B cell (primary cell): ENCODE data around the gene NLRC5. TPM values are rescaled to one million over a fixed set of nuclear protein-coding genes. Genes with fewer than 3 reads are reported as not detected.

Experiments used
- ATAC-seq: fragments of 200-7000 bp; cut with Tn5 transposase; one replicate; pipeline ENCODE4 v1.10.0; 2021; ENCODE audit warnings: low read depth, mild to moderate bottlenecking, moderate number of reproducible peaks, moderate library complexity
- CTCF ChIA-PET: fragments of 350-600 bp; sonication (Branson Sonifier 250); formaldehyde crosslinking; loops from one replicate; lab custom pipeline; 2021; ENCODE audit warnings: antibody characterized with exemption, inconsistent platforms; lab: Charles Lee
- POLR2A ChIA-PET: fragments of 350-600 bp; sonication (Branson Sonifier 250); formaldehyde crosslinking; loops from one replicate; lab custom pipeline; 2021; ENCODE audit warnings: antibody characterized with exemption; lab: Charles Lee
- DNase-seq: peaks from one replicate; pipeline ENCODE4 v3.0.0; 2013
- H2AFZ ChIP-seq: 2 replicates; pipeline ENCODE4 v1.6.1; 2012; ENCODE audit warnings: mild to moderate bottlenecking, low read depth, low read length; ENCODE audit not compliant: insufficient read depth, poor library complexity, severe bottlenecking
- H3K27ac ChIP-seq, 2 donors: 1 replicate in 1 of 2; 2 replicates in 1 of 2; pipeline ENCODE4 v1.5.1; 2012 to 2013; ENCODE audit warnings: low read length in 2 of 2, mild to moderate bottlenecking in 2 of 2, moderate library complexity in 1 of 2
- H3K27me3 ChIP-seq, 4 experiments: fragments of 200-600 bp in 1 of 4; sonication (generic) in 1 of 4; replicated peaks in 1 of 4; 1 replicate in 2 of 4; 2 replicates in 2 of 4; pipeline versions ENCODE4 v1.6.1 to v1.7.0; 2013 to 2016; ENCODE audit warnings: low read length in 3 of 4, mild to moderate bottlenecking in 2 of 4, mixed read lengths in 1 of 4, moderate library complexity in 1 of 4; ENCODE audit not compliant: insufficient read depth in 4 of 4, control insufficient read depth in 3 of 4; ENCODE audit errors: control extremely low read depth in 1 of 4
- H3K36me3 ChIP-seq, 2 experiments: replicated peaks in 1 of 2; 1 replicate in 1 of 2; 2 replicates in 1 of 2; pipeline versions ENCODE4 v1.6.1 to v1.7.1; 2013; ENCODE audit warnings: low read length in 1 of 2; ENCODE audit not compliant: insufficient read depth in 2 of 2, control insufficient read depth in 1 of 2; ENCODE audit errors: control extremely low read depth in 1 of 2, extremely low read depth in 1 of 2
- H3K4me1 ChIP-seq, 2 donors: fragments of 200-600 bp in 1 of 2; sonication (generic) in 1 of 2; 1 replicate in 1 of 2; 2 replicates in 1 of 2; pipeline versions ENCODE4 v1.5.1 to v1.6.1; 2013 to 2017; ENCODE audit warnings: low read length in 2 of 2; ENCODE audit not compliant: control insufficient read depth in 2 of 2, insufficient read depth in 2 of 2
- H3K4me2 ChIP-seq: replicated peaks from 2 replicates; pipeline ENCODE3; 2012; ENCODE audit warnings: mild to moderate bottlenecking, low read depth, low read length; ENCODE audit not compliant: poor library complexity, severe bottlenecking
- H3K4me3 ChIP-seq, 5 experiments: fragments of 200-600 bp in 1 of 5; sonication (generic) in 1 of 5; 1 replicate in 3 of 5; 2 replicates in 2 of 5; pipeline versions ENCODE4 v1.5.1 to v1.7.0; 2011 to 2016; ENCODE audit warnings: low read length in 4 of 5, mild to moderate bottlenecking in 4 of 5, low read depth in 2 of 5, control low read depth in 1 of 5, moderate library complexity in 1 of 5; ENCODE audit not compliant: insufficient read depth in 1 of 5; ENCODE audit errors: control extremely low read depth in 1 of 5, extremely low read depth in 1 of 5
- H3K79me2 ChIP-seq: fragments of 200-600 bp; sonication (generic); one replicate; pipeline ENCODE4 v1.6.0; 2016; ENCODE audit warnings: low read length; ENCODE audit not compliant: control insufficient read depth, insufficient read depth
- H3K9ac ChIP-seq: fragments of 200-600 bp; sonication (generic); 2 replicates; pipeline ENCODE4 v1.6.1; 2017; ENCODE audit warnings: mild to moderate bottlenecking, low read length, moderate library complexity
- H3K9me3 ChIP-seq, 3 donors: one replicate each; pipeline versions ENCODE4 v1.6.1 to v1.7.1; 2013; ENCODE audit warnings: low read length in 2 of 3; ENCODE audit not compliant: control insufficient read depth in 2 of 3, insufficient read depth in 1 of 3; ENCODE audit errors: control extremely low read depth in 1 of 3
- H4K20me1 ChIP-seq: 2 replicates; pipeline ENCODE4 v1.6.0; 2012; ENCODE audit warnings: mild to moderate bottlenecking, low read length; ENCODE audit not compliant: insufficient read depth, control insufficient read depth, poor library complexity, severe bottlenecking
- H3K27ac Mint-ChIP-seq: one replicate; pipeline ENCODE4 v1.8.0; 2021; ENCODE audit warnings: mixed read lengths
- H3K27me3 Mint-ChIP-seq: one replicate; pipeline ENCODE4 v1.8.0; 2021; ENCODE audit warnings: mixed read lengths
- H3K4me1 Mint-ChIP-seq: one replicate; pipeline ENCODE4 v1.8.0; 2021; ENCODE audit warnings: mixed read lengths
- H3K4me3 Mint-ChIP-seq: one replicate; pipeline ENCODE4 v1.8.0; 2021; ENCODE audit warnings: mixed read lengths
- H3K9me3 Mint-ChIP-seq: one replicate; pipeline ENCODE4 v1.8.0; 2022; ENCODE audit warnings: mixed read lengths; ENCODE audit not compliant: insufficient read depth
- CTCF ChIP-seq: fragments of 200-600 bp; IDR thresholded peaks from one replicate; pipeline ENCODE4 v1.8.0; 2022; ENCODE audit warnings: antibody characterized with exemption, mild to moderate bottlenecking
- EZH2 ChIP-seq: IDR thresholded peaks from 2 replicates; pipeline ENCODE4 v1.6.1; 2012; ENCODE audit warnings: borderline replicate concordance, low read depth, mild to moderate bottlenecking, moderate library complexity, low read length; ENCODE audit not compliant: insufficient read depth, poor library complexity, severe bottlenecking
- WGBS: methylation state at CpG from one replicate; pipeline ENCODE4 v1.1.5; 2013; ENCODE audit warnings: missing lambda C conversion rate; ENCODE audit not compliant: insufficient coverage; 5-methylcytosine and 5-hydroxymethylcytosine counted together
- intact Hi-C: fragments of 100-400 bp; cut with micrococcal nuclease; formaldehyde crosslinking; loops from one replicate; pipeline ENCODE4 v1.10.0; 2022
- polyA plus RNA-seq: library from polyadenylated mRNA; depleted of rRNA; stranded (reverse); fragments of >200 nt; gene quantifications from 2 replicates; pipeline ENCODE4 v1.2.3, GENCODE V29; 2012
- total RNA-seq, 2 donors: library from RNA; stranded (reverse); fragments of 120-200 nt in 1 of 2; gene quantifications; 1 replicate in 1 of 2; 2 replicates in 1 of 2; pipeline versions ENCODE4 v1.2.3 to v1.2.4, GENCODE V29; 2013 to 2022

Gene NLRC5
- total and polyA plus RNA-seq, 2 donors (not counting 1 experiment from before 2014, with no cell fraction given) = 349 to 510 TPM

- no peaks in the 10 kb centered on the region for H3K79me2 ChIP-seq
- no peaks in the 10 kb centered on the region for H3K36me3 ChIP-seq
- peak within 1 kb of the TSS in 4 of 5 experiments; percentile 28 to 66 (median 54) for H3K4me3 ChIP-seq
- peak within 1 kb of the TSS; percentile 76 for H3K4me3 Mint-ChIP-seq
- no peaks in the 10 kb centered on the region for H3K9me3 Mint-ChIP-seq
- peak within 1 kb of the TSS; percentile 72 for H2AFZ ChIP-seq
- TF ChIP-seq CTCF = no peak
- TF ChIP-seq EZH2 = no peak
- peak within 1 kb of the TSS; percentile 91 for H3K4me2 ChIP-seq
- H3K9ac ChIP-seq = peak within 1 kb of the TSS; percentile 65
- ChIA-PET POLR2A (no interaction called here), CTCF (interaction anchor here (0.8 to 5.5 kb wide), 10 partner anchors 9 to 129 kb away, joined by 3 to 36 read pairs (median 4); no protein-coding TSS in a partner anchor)
- peaks cover 26% of the 10 kb centered on the region for H3K27me3 Mint-ChIP-seq
- H3K27ac Mint-ChIP-seq = peak within 1 kb of the TSS; percentile 20
- H3K4me1 ChIP-seq = peaks cover 13 to 14% of the 10 kb centered on the region in 2 donors
- H4K20me1 ChIP-seq = no peaks in the 10 kb centered on the region
- H3K27ac ChIP-seq = no peak within 1 kb of the TSS
- H3K27me3 ChIP-seq = peaks cover 0 to 36% (median 10%) of the 10 kb centered on the region in 4 experiments
- peaks cover 11% of the 10 kb centered on the region for H3K4me1 Mint-ChIP-seq
- no peaks in the 10 kb centered on the region for H3K9me3 ChIP-seq
- DNase-seq (peak; percentile 53), ATAC-seq (peak; percentile 66)
- intact Hi-C loops = loop anchor here (5.0 kb wide), 1 partner anchor 95 kb away; the partner anchor contains the start of genes PSME3IP1 and RSPRY1
- under 1% methylated on average over 89 of the region's 100 CpGs for WGBS
These were observed 102.8 kb downstream of the NLRC5 start, which contains the start of gene CPNE2 for GRCh38 chr16:57091975-57092785. CPNE2 (plus strand) TSS chr16:57092583; CDS start chr16:57110743, 18,160 bp downstream.
